ENCODE measurements around the gene GATM. TPM values are rescaled to one million over a fixed set of nuclear protein-coding genes. Genes with fewer than 3 reads are reported as not detected.

The GATM gene
- total RNA-seq, 4 donors from 2014 or later, result 20.6 to 62.3 (median 51.0) TPM

- intact Hi-C loops (cut with DNase I), result no loop called here
- TF ChIP-seq CTCF (IDR thresholded peaks at IDR 0.05), result no peak
- no peak for TF ChIP-seq POLR2A (IDR thresholded peaks at IDR 0.05)
- H3K27ac ChIP-seq, result peak overlapping the region in 2 of 3 donors; percentile 51 to 57
- 27 to 42% methylated on average over 1 of the region's 1 CpG for WGBS, 2 donors
- no peak overlapping the region for H3K4me3 ChIP-seq (replicated peaks in 1 of 3)
- H3K36me3 ChIP-seq, result no peaks in the 10 kb centered on the region
- DNase-seq, result peak; percentile 84 to 86
- no peaks in the 10 kb centered on the region for H3K9me3 ChIP-seq
- no peaks in the 10 kb centered on the region for H3K27me3 ChIP-seq
- peaks cover 8 to 17% of the 10 kb centered on the region in 2 donors for H3K4me1 ChIP-seq
Measured at GRCh38 chr15:45364271-45364670, 14.1 kb downstream of the GATM start.

GRCh38 chr15:45363801-45364200 lies 14.5 kb downstream of the GATM start:
- H3K27ac ChIP-seq, result peak overlapping the region in 2 of 3 donors; percentile 19 to 51
- no peak overlapping the region for H3K4me3 ChIP-seq (replicated peaks in 1 of 3)
- no peak for TF ChIP-seq POLR2A (IDR thresholded peaks at IDR 0.05)
- TF ChIP-seq CTCF (IDR thresholded peaks at IDR 0.05), result no peak
- no peak for DNase-seq
- intact Hi-C loops (cut with DNase I), result no loop called here
- H3K36me3 ChIP-seq, result no peaks in the 10 kb centered on the region
- H3K27me3 ChIP-seq, result no peaks in the 10 kb centered on the region
- H3K4me1 ChIP-seq, result peaks cover 7 to 15% of the 10 kb centered on the region in 2 donors
- no peaks in the 10 kb centered on the region for H3K9me3 ChIP-seq
- WGBS, 2 donors, result 37 to 45% methylated on average over 3 of the region's 3 CpGs

GRCh38 chr15:45363334-45363733 lies 15.0 kb downstream of the GATM start:
- WGBS, 2 donors, result 84% methylated on average over 4 of the region's 4 CpGs
- H3K9me3 ChIP-seq, result no peaks in the 10 kb centered on the region
- H3K4me3 ChIP-seq (replicated peaks in 1 of 3), result no peak overlapping the region
- intact Hi-C loops (cut with DNase I), result no loop called here
- peak overlapping the region in 1 of 3 donors; percentile 17 for H3K27ac ChIP-seq
- TF ChIP-seq CTCF (IDR thresholded peaks at IDR 0.05) (no peak), POLR2A (IDR thresholded peaks at IDR 0.05) (no peak)
- no peak for DNase-seq
- peaks cover 7 to 15% of the 10 kb centered on the region in 2 donors for H3K4me1 ChIP-seq
- H3K36me3 ChIP-seq, result no peaks in the 10 kb centered on the region
- no peaks in the 10 kb centered on the region for H3K27me3 ChIP-seq

GRCh38 chr15:45362419-45362818 lies 15.9 kb downstream of the GATM start:
- no peaks in the 10 kb centered on the region for H3K36me3 ChIP-seq

GRCh38 chr15:45361878-45362277 lies 16.5 kb downstream of the GATM start:
- no peaks in the 10 kb centered on the region for H3K9me3 ChIP-seq
- no peak overlapping the region for H3K4me3 ChIP-seq (replicated peaks in 1 of 3)
- intact Hi-C loops (cut with DNase I), result no loop called here
- TF ChIP-seq POLR2A (IDR thresholded peaks at IDR 0.05) (no peak), CTCF (IDR thresholded peaks at IDR 0.05) (no peak)
- no peak overlapping the region for H3K27ac ChIP-seq
- WGBS, 2 donors, result 94 to 96% methylated on average over 7 of the region's 7 CpGs
- DNase-seq, result no peak
- H3K36me3 ChIP-seq, result no peaks in the 10 kb centered on the region
- H3K27me3 ChIP-seq, result no peaks in the 10 kb centered on the region
- peaks cover 7 to 15% of the 10 kb centered on the region in 2 donors for H3K4me1 ChIP-seq

More at GRCh38 chr15:45362419-45362818, 15.9 kb downstream of the GATM start:
- H3K4me3 ChIP-seq (replicated peaks in 1 of 3), result no peak overlapping the region
- no peaks in the 10 kb centered on the region for H3K9me3 ChIP-seq
- intact Hi-C loops (cut with DNase I), result no loop called here
- DNase-seq, result no peak
- peaks cover 7 to 15% of the 10 kb centered on the region in 2 donors for H3K4me1 ChIP-seq
- H3K27ac ChIP-seq, result no peak overlapping the region
- TF ChIP-seq POLR2A (IDR thresholded peaks at IDR 0.05) (no peak), CTCF (IDR thresholded peaks at IDR 0.05) (no peak)
- H3K27me3 ChIP-seq, result no peaks in the 10 kb centered on the region

Data from thyroid gland (tissue), 4 donors.